ENCODE measurements around the gene RNF113B. TPM values are rescaled to one million over a fixed set of nuclear protein-coding genes. Genes with fewer than 3 reads are reported as not detected.

RNF113B gene
- total and polyA plus RNA-seq, 2 donors = not detected

- no peak for DNase-seq (ENCODE audit: extremely low spot score)
- WGBS = 93% methylated on average over 6 of the region's 6 CpGs
- peaks cover 4% of the 10 kb centered on the region for H3K4me1 ChIP-seq (ENCODE audit: insufficient read depth)
- no peaks in the 10 kb centered on the region for H3K36me3 ChIP-seq (ENCODE audit: insufficient read depth)
- no peak overlapping the region for H3K4me3 ChIP-seq (ENCODE audit: low read depth, low read length)
- no peak overlapping the region for H3K27ac ChIP-seq (ENCODE audit: low read depth)
Observed at GRCh38 chr13:98215508-98215907, 38.4 kb upstream of the RNF113B start.

- H3K4me1 ChIP-seq (ENCODE audit: insufficient read depth) = peaks cover 4% of the 10 kb centered on the region
- H3K36me3 ChIP-seq (ENCODE audit: insufficient read depth) = no peaks in the 10 kb centered on the region
- DNase-seq (ENCODE audit: extremely low spot score) = peak; percentile 74
- H3K27ac ChIP-seq (ENCODE audit: low read depth) = no peak overlapping the region
- 79% methylated on average over 6 of the region's 6 CpGs for WGBS
- H3K4me3 ChIP-seq (ENCODE audit: low read depth, low read length) = no peak overlapping the region
Observed at GRCh38 chr13:98214707-98215106, 37.6 kb upstream of the RNF113B start.

- no peaks in the 10 kb centered on the region for H3K36me3 ChIP-seq (ENCODE audit: insufficient read depth)
- 36% methylated on average over 16 of the region's 16 CpGs for WGBS
- peaks cover 4% of the 10 kb centered on the region for H3K4me1 ChIP-seq (ENCODE audit: insufficient read depth)
- no peak overlapping the region for H3K4me3 ChIP-seq (ENCODE audit: low read depth, low read length)
- no peak overlapping the region for H3K27ac ChIP-seq (ENCODE audit: low read depth)
- no peak for DNase-seq (ENCODE audit: extremely low spot score)
Observed at GRCh38 chr13:98214008-98214643, 37.1 kb upstream of the RNF113B start.

GRCh38 chr13:98213354-98213753 is 36.3 kb upstream of the RNF113B start:
- Histone ChIP-seq H3K4me1 (ENCODE audit: insufficient read depth) (peaks cover 4% of the 10 kb centered on the region), H3K4me3 (ENCODE audit: low read depth, low read length) (no peak overlapping the region), H3K36me3 (ENCODE audit: insufficient read depth) (no peaks in the 10 kb centered on the region), H3K27ac (ENCODE audit: low read depth) (no peak overlapping the region)
- 81% methylated on average over 8 of the region's 8 CpGs for WGBS
- no peak for DNase-seq (ENCODE audit: extremely low spot score)

- WGBS = 90% methylated on average over 5 of the region's 5 CpGs
- Histone ChIP-seq H3K4me1 (ENCODE audit: insufficient read depth) (peaks cover 4% of the 10 kb centered on the region), H3K4me3 (ENCODE audit: low read depth, low read length) (no peak overlapping the region), H3K36me3 (ENCODE audit: insufficient read depth) (no peaks in the 10 kb centered on the region), H3K27ac (ENCODE audit: low read depth) (no peak overlapping the region)
- DNase-seq (ENCODE audit: extremely low spot score) = no peak
Observed at GRCh38 chr13:98212763-98213162, 35.7 kb upstream of the RNF113B start.

- no peak for DNase-seq (ENCODE audit: extremely low spot score)
- no peak overlapping the region for H3K4me3 ChIP-seq (ENCODE audit: low read depth, low read length)
- no peaks in the 10 kb centered on the region for H3K36me3 ChIP-seq (ENCODE audit: insufficient read depth)
- no peaks in the 10 kb centered on the region for H3K4me1 ChIP-seq (ENCODE audit: insufficient read depth)
- no peak overlapping the region for H3K27ac ChIP-seq (ENCODE audit: low read depth)
- 91% methylated on average over 5 of the region's 5 CpGs for WGBS
Observed at GRCh38 chr13:98208606-98209005, 31.5 kb upstream of the RNF113B start.

- 35% methylated on average over 4 of the region's 4 CpGs for whole genome bisulfite sequencing
- H3K36me3 ChIP-seq (ENCODE audit: insufficient read depth) = no peaks in the 10 kb centered on the region
- no peak overlapping the region for H3K4me3 ChIP-seq (ENCODE audit: low read depth, low read length)
- DNase-seq (ENCODE audit: extremely low spot score) = no peak
- no peak overlapping the region for H3K27ac ChIP-seq (ENCODE audit: low read depth)
- no peaks in the 10 kb centered on the region for H3K4me1 ChIP-seq (ENCODE audit: insufficient read depth)
Observed at GRCh38 chr13:98207416-98207815, 30.3 kb upstream of the RNF113B start.

GRCh38 chr13:98206946-98207345 is 29.9 kb upstream of the RNF113B start:
- no peak for DNase-seq (ENCODE audit: extremely low spot score)
- H3K27ac ChIP-seq (ENCODE audit: low read depth) = no peak overlapping the region
- no peaks in the 10 kb centered on the region for H3K36me3 ChIP-seq (ENCODE audit: insufficient read depth)
- 22% methylated on average over 4 of the region's 4 CpGs for WGBS
- no peak overlapping the region for H3K4me3 ChIP-seq (ENCODE audit: low read depth, low read length)
- H3K4me1 ChIP-seq (ENCODE audit: insufficient read depth) = no peaks in the 10 kb centered on the region

- no peak for DNase-seq (ENCODE audit: extremely low spot score)
- no peaks in the 10 kb centered on the region for H3K36me3 ChIP-seq (ENCODE audit: insufficient read depth)
- no peaks in the 10 kb centered on the region for H3K4me1 ChIP-seq (ENCODE audit: insufficient read depth)
- 98% methylated on average over 2 of the region's 2 CpGs for WGBS
- H3K27ac ChIP-seq (ENCODE audit: low read depth) = no peak overlapping the region
- no peak overlapping the region for H3K4me3 ChIP-seq (ENCODE audit: low read depth, low read length)
Observed at GRCh38 chr13:98204546-98204945, 27.5 kb upstream of the RNF113B start.

- WGBS = 44% methylated on average over 8 of the region's 8 CpGs
- Histone ChIP-seq H3K36me3 (ENCODE audit: insufficient read depth) (no peaks in the 10 kb centered on the region), H3K4me1 (ENCODE audit: insufficient read depth) (no peaks in the 10 kb centered on the region), H3K4me3 (ENCODE audit: low read depth, low read length) (no peak overlapping the region), H3K27ac (ENCODE audit: low read depth) (no peak overlapping the region)
- DNase-seq (ENCODE audit: extremely low spot score) = no peak
Observed at GRCh38 chr13:98203646-98204326, 26.7 kb upstream of the RNF113B start.

GRCh38 chr13:98201984-98202383 is 24.9 kb upstream of the RNF113B start:
- no peak for DNase-seq (ENCODE audit: extremely low spot score)
- 76% methylated on average over 6 of the region's 6 CpGs for WGBS
- H3K27ac ChIP-seq (ENCODE audit: low read depth) = no peak overlapping the region
- no peaks in the 10 kb centered on the region for H3K4me1 ChIP-seq (ENCODE audit: insufficient read depth)
- H3K36me3 ChIP-seq (ENCODE audit: insufficient read depth) = no peaks in the 10 kb centered on the region
- H3K4me3 ChIP-seq (ENCODE audit: low read depth, low read length) = no peak overlapping the region

- no peak for DNase-seq (ENCODE audit: extremely low spot score)
- no peak overlapping the region for H3K27ac ChIP-seq (ENCODE audit: low read depth)
- 94% methylated on average over 8 of the region's 8 CpGs for WGBS
Observed at GRCh38 chr13:98201189-98201588, 24.1 kb upstream of the RNF113B start.

GRCh38 chr13:98200211-98200878 is 23.3 kb upstream of the RNF113B start:
- peaks cover 2% of the 10 kb centered on the region for H3K4me1 ChIP-seq (ENCODE audit: insufficient read depth)
- DNase-seq (ENCODE audit: extremely low spot score) = no peak
- no peak overlapping the region for H3K27ac ChIP-seq (ENCODE audit: low read depth)
- WGBS = 83% methylated on average over 5 of the region's 5 CpGs
- H3K36me3 ChIP-seq (ENCODE audit: insufficient read depth) = no peaks in the 10 kb centered on the region
- no peak overlapping the region for H3K4me3 ChIP-seq (ENCODE audit: low read depth, low read length)

More at GRCh38 chr13:98201189-98201588, 24.1 kb upstream of the RNF113B start:
- Histone ChIP-seq H3K4me3 (ENCODE audit: low read depth, low read length) (no peak overlapping the region), H3K36me3 (ENCODE audit: insufficient read depth) (no peaks in the 10 kb centered on the region), H3K4me1 (ENCODE audit: insufficient read depth) (peaks cover under 1% of the 10 kb centered on the region)

- 39% methylated on average over 4 of the region's 4 CpGs for WGBS
Observed at GRCh38 chr13:98199480-98199879, 22.4 kb upstream of the RNF113B start.

More at GRCh38 chr13:98199480-98199879, 22.4 kb upstream of the RNF113B start:
- H3K4me1 ChIP-seq (ENCODE audit: insufficient read depth) = peaks cover 2% of the 10 kb centered on the region
- no peak overlapping the region for H3K27ac ChIP-seq (ENCODE audit: low read depth)
- DNase-seq (ENCODE audit: extremely low spot score) = no peak
- no peaks in the 10 kb centered on the region for H3K36me3 ChIP-seq (ENCODE audit: insufficient read depth)
- H3K4me3 ChIP-seq (ENCODE audit: low read depth, low read length) = no peak overlapping the region

All from urinary bladder (tissue), 4 donors.